B cell (primary cell): ENCODE measurements around the gene ANK3. TPM values are rescaled to one million over a fixed set of nuclear protein-coding genes. Genes with fewer than 3 reads are reported as not detected.

Experiments used
- ATAC-seq: fragments of 200-7000 bp; cut with Tn5 transposase; one replicate; pipeline ENCODE4 v1.10.0; 2021; ENCODE audit warnings: low read depth, mild to moderate bottlenecking, moderate number of reproducible peaks, moderate library complexity
- CTCF ChIA-PET: fragments of 350-600 bp; sonication (Branson Sonifier 250); formaldehyde crosslinking; loops from one replicate; lab custom pipeline; 2021; ENCODE audit warnings: antibody characterized with exemption, inconsistent platforms; lab: Charles Lee
- POLR2A ChIA-PET: fragments of 350-600 bp; sonication (Branson Sonifier 250); formaldehyde crosslinking; loops from one replicate; lab custom pipeline; 2021; ENCODE audit warnings: antibody characterized with exemption; lab: Charles Lee
- DNase-seq: peaks from one replicate; pipeline ENCODE4 v3.0.0; 2013
- H2AFZ ChIP-seq: 2 replicates; pipeline ENCODE4 v1.6.1; 2012; ENCODE audit warnings: mild to moderate bottlenecking, low read depth, low read length; ENCODE audit not compliant: insufficient read depth, poor library complexity, severe bottlenecking
- H3K27ac ChIP-seq, 2 donors: 1 replicate in 1 of 2; 2 replicates in 1 of 2; pipeline ENCODE4 v1.5.1; 2012 to 2013; ENCODE audit warnings: low read length in 2 of 2, mild to moderate bottlenecking in 2 of 2, moderate library complexity in 1 of 2
- H3K27me3 ChIP-seq, 4 experiments: fragments of 200-600 bp in 1 of 4; sonication (generic) in 1 of 4; replicated peaks in 1 of 4; 1 replicate in 2 of 4; 2 replicates in 2 of 4; pipeline versions ENCODE4 v1.6.1 to v1.7.0; 2013 to 2016; ENCODE audit warnings: low read length in 3 of 4, mild to moderate bottlenecking in 2 of 4, mixed read lengths in 1 of 4, moderate library complexity in 1 of 4; ENCODE audit not compliant: insufficient read depth in 4 of 4, control insufficient read depth in 3 of 4; ENCODE audit errors: control extremely low read depth in 1 of 4
- H3K36me3 ChIP-seq, 2 experiments: replicated peaks in 1 of 2; 1 replicate in 1 of 2; 2 replicates in 1 of 2; pipeline versions ENCODE4 v1.6.1 to v1.7.1; 2013; ENCODE audit warnings: low read length in 1 of 2; ENCODE audit not compliant: insufficient read depth in 2 of 2, control insufficient read depth in 1 of 2; ENCODE audit errors: control extremely low read depth in 1 of 2, extremely low read depth in 1 of 2
- H3K4me1 ChIP-seq, 2 donors: fragments of 200-600 bp in 1 of 2; sonication (generic) in 1 of 2; 1 replicate in 1 of 2; 2 replicates in 1 of 2; pipeline versions ENCODE4 v1.5.1 to v1.6.1; 2013 to 2017; ENCODE audit warnings: low read length in 2 of 2; ENCODE audit not compliant: control insufficient read depth in 2 of 2, insufficient read depth in 2 of 2
- H3K4me2 ChIP-seq: replicated peaks from 2 replicates; pipeline ENCODE3; 2012; ENCODE audit warnings: mild to moderate bottlenecking, low read depth, low read length; ENCODE audit not compliant: poor library complexity, severe bottlenecking
- H3K4me3 ChIP-seq, 5 experiments: fragments of 200-600 bp in 1 of 5; sonication (generic) in 1 of 5; 1 replicate in 3 of 5; 2 replicates in 2 of 5; pipeline versions ENCODE4 v1.5.1 to v1.7.0; 2011 to 2016; ENCODE audit warnings: low read length in 4 of 5, mild to moderate bottlenecking in 4 of 5, low read depth in 2 of 5, control low read depth in 1 of 5, moderate library complexity in 1 of 5; ENCODE audit not compliant: insufficient read depth in 1 of 5; ENCODE audit errors: control extremely low read depth in 1 of 5, extremely low read depth in 1 of 5
- H3K79me2 ChIP-seq: fragments of 200-600 bp; sonication (generic); one replicate; pipeline ENCODE4 v1.6.0; 2016; ENCODE audit warnings: low read length; ENCODE audit not compliant: control insufficient read depth, insufficient read depth
- H3K9ac ChIP-seq: fragments of 200-600 bp; sonication (generic); 2 replicates; pipeline ENCODE4 v1.6.1; 2017; ENCODE audit warnings: mild to moderate bottlenecking, low read length, moderate library complexity
- H3K9me3 ChIP-seq, 3 donors: one replicate each; pipeline versions ENCODE4 v1.6.1 to v1.7.1; 2013; ENCODE audit warnings: low read length in 2 of 3; ENCODE audit not compliant: control insufficient read depth in 2 of 3, insufficient read depth in 1 of 3; ENCODE audit errors: control extremely low read depth in 1 of 3
- H4K20me1 ChIP-seq: 2 replicates; pipeline ENCODE4 v1.6.0; 2012; ENCODE audit warnings: mild to moderate bottlenecking, low read length; ENCODE audit not compliant: insufficient read depth, control insufficient read depth, poor library complexity, severe bottlenecking
- H3K27ac Mint-ChIP-seq: one replicate; pipeline ENCODE4 v1.8.0; 2021; ENCODE audit warnings: mixed read lengths
- H3K27me3 Mint-ChIP-seq: one replicate; pipeline ENCODE4 v1.8.0; 2021; ENCODE audit warnings: mixed read lengths
- H3K4me1 Mint-ChIP-seq: one replicate; pipeline ENCODE4 v1.8.0; 2021; ENCODE audit warnings: mixed read lengths
- H3K4me3 Mint-ChIP-seq: one replicate; pipeline ENCODE4 v1.8.0; 2021; ENCODE audit warnings: mixed read lengths
- H3K9me3 Mint-ChIP-seq: one replicate; pipeline ENCODE4 v1.8.0; 2022; ENCODE audit warnings: mixed read lengths; ENCODE audit not compliant: insufficient read depth
- EZH2 ChIP-seq: IDR thresholded peaks from 2 replicates; pipeline ENCODE4 v1.6.1; 2012; ENCODE audit warnings: borderline replicate concordance, low read depth, mild to moderate bottlenecking, moderate library complexity, low read length; ENCODE audit not compliant: insufficient read depth, poor library complexity, severe bottlenecking
- WGBS: methylation state at CpG from one replicate; pipeline ENCODE4 v1.1.5; 2013; ENCODE audit warnings: missing lambda C conversion rate; ENCODE audit not compliant: insufficient coverage; 5-methylcytosine and 5-hydroxymethylcytosine counted together
- intact Hi-C: fragments of 100-400 bp; cut with micrococcal nuclease; formaldehyde crosslinking; loops from one replicate; pipeline ENCODE4 v1.10.0; 2022
- polyA plus RNA-seq: library from polyadenylated mRNA; depleted of rRNA; stranded (reverse); fragments of >200 nt; gene quantifications from 2 replicates; pipeline ENCODE4 v1.2.3, GENCODE V29; 2012
- total RNA-seq, 2 donors: library from RNA; stranded (reverse); fragments of 120-200 nt in 1 of 2; gene quantifications; 1 replicate in 1 of 2; 2 replicates in 1 of 2; pipeline versions ENCODE4 v1.2.3 to v1.2.4, GENCODE V29; 2013 to 2022
- TF ChIP-seq, protein P1 (sequence below): fragments of 200-600 bp; IDR thresholded peaks from one replicate; pipeline ENCODE4 v1.8.0; 2022; ENCODE audit warnings: antibody characterized with exemption, mild to moderate bottlenecking

Gene ANK3
- total and polyA plus RNA-seq, 2 donors (not counting 1 experiment from before 2014, with no cell fraction given): 4.9 to 21.6 TPM

DNA sequence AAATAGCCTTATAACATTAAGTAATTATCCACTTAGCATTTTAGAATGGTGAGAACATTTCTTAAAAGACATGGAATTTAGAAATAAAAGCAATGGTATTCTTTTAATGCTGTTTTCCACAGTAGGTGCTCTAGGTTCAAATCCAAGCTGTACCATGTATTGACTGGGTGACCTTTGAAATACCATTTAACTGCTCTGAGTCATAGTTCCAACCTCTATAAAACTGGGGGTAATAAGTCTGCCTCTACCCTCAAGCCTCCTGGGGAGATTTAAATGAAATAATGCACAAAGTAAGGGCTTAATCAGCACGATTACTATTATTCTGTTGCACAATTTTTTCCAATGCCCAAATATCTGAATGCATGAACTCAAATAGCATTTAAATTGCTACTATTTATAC, 246.9 kb downstream of the ANK3 start:
- Histone ChIP-seq H3K9ac (no peak overlapping the region), H2AFZ (no peak overlapping the region), H3K9me3 (no peaks in the 10 kb centered on the region), H3K27ac (no peak overlapping the region), H3K27me3 (no peaks in the 10 kb centered on the region), H3K4me3 (no peak overlapping the region), H3K36me3 (no peaks in the 10 kb centered on the region), H3K79me2 (no peaks in the 10 kb centered on the region), H3K4me1 (no peaks in the 10 kb centered on the region), H3K4me2 (no peak overlapping the region), H4K20me1 (no peaks in the 10 kb centered on the region)
- ChIA-PET POLR2A (no interaction called here), CTCF (no interaction called here)
- H3K4me3 Mint-ChIP-seq: no peak overlapping the region
- DNase-seq: no peak
- no peak for ATAC-seq
- no peak overlapping the region for H3K27ac Mint-ChIP-seq
- WGBS: no CpG with 5 or more reads among the region's 1 CpG
- H3K9me3 Mint-ChIP-seq: no peaks in the 10 kb centered on the region
- no peak for TF ChIP-seq EZH2
- TF ChIP-seq, protein P1, sequence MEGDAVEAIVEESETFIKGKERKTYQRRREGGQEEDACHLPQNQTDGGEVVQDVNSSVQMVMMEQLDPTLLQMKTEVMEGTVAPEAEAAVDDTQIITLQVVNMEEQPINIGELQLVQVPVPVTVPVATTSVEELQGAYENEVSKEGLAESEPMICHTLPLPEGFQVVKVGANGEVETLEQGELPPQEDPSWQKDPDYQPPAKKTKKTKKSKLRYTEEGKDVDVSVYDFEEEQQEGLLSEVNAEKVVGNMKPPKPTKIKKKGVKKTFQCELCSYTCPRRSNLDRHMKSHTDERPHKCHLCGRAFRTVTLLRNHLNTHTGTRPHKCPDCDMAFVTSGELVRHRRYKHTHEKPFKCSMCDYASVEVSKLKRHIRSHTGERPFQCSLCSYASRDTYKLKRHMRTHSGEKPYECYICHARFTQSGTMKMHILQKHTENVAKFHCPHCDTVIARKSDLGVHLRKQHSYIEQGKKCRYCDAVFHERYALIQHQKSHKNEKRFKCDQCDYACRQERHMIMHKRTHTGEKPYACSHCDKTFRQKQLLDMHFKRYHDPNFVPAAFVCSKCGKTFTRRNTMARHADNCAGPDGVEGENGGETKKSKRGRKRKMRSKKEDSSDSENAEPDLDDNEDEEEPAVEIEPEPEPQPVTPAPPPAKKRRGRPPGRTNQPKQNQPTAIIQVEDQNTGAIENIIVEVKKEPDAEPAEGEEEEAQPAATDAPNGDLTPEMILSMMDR: no peak
- intact Hi-C loops: no loop called here
- H3K4me1 Mint-ChIP-seq: no peaks in the 10 kb centered on the region
- no peaks in the 10 kb centered on the region for H3K27me3 Mint-ChIP-seq

DNA sequence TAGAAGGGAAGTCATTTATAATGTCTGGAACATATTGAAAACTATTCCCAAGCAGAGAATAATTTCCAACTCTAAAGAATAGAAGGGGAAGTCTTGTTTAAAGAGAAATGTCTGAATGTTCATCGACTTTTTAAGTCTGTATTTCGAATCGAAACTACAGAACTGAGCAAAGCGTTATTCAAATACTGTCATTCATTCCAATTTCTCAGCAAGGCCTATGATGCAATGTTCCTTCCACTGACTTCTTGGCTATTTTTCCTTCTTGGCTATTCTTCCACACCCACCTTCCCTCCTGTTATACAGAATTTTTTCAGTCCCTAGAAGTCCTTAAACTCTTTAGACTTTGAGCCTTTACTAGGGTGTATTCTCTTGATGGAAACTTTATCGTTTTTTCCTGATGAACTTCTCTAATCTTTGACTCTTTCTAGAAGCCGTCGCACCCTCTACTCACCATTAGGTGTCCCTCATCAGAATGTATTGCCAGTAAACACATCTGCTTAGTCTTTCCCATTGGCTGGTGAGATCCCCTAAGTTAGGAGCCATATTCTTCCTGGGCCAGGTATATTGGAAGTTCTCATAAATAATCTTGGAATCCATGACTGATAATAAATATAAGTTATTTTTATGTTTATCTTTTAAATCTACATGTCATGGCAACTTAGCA, 247.6 kb downstream of the ANK3 start:
- H3K27ac Mint-ChIP-seq: no peak overlapping the region
- Histone ChIP-seq H3K27ac (no peak overlapping the region), H3K27me3 (no peaks in the 10 kb centered on the region), H2AFZ (no peak overlapping the region), H4K20me1 (no peaks in the 10 kb centered on the region), H3K4me3 (no peak overlapping the region), H3K79me2 (no peaks in the 10 kb centered on the region), H3K36me3 (no peaks in the 10 kb centered on the region), H3K9me3 (no peaks in the 10 kb centered on the region), H3K9ac (no peak overlapping the region), H3K4me2 (no peak overlapping the region), H3K4me1 (no peaks in the 10 kb centered on the region)
- H3K4me1 Mint-ChIP-seq: no peaks in the 10 kb centered on the region
- H3K27me3 Mint-ChIP-seq: no peaks in the 10 kb centered on the region
- ChIA-PET POLR2A (no interaction called here), CTCF (no interaction called here)
- intact Hi-C loops: no loop called here
- ATAC-seq (no peak), DNase-seq (no peak)
- no peak overlapping the region for H3K4me3 Mint-ChIP-seq
- no CpG with 5 or more reads among the region's 7 CpGs for WGBS
- no peaks in the 10 kb centered on the region for H3K9me3 Mint-ChIP-seq
- TF ChIP-seq, protein P1: no peak
- TF ChIP-seq EZH2: no peak
